Activated effector memory CD4-positive, alpha-beta T cell treated with Interleukin-2 at 50 U/mL for 16 hours (primary cell): ENCODE results near the gene SYNJ2BP.

ENCODE experiments used
- DNase-seq: peaks from one replicate; pipeline ENCODE4 v3.0.0-alpha.2; 2020

SYNJ2BP gene

GRCh38 chr14:70391493-70392391 is 25.1 kb downstream of the SYNJ2BP start:
- DNase-seq = no peak

DNA sequence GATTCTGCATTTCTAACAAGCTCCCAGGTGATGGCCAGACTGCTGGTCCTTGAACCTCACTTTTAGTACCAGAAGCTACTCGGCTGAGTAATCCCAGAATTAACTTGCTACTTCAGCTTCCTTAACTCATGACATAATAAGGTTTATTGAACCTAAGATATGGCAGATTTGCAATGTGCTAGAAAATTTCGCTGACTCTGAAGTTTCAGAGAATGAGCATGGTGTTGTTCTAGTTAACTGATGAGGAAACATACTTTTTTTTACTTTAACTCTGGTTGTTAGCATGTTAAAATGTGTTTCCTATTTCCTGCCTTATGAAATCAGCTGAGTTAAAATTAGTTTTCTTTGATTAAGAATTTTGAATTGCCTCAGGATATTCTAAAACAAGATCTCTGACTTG is 34.4 kb downstream of the SYNJ2BP start:
- DNase-seq = no peak

- no peak for DNase-seq
Observed at GRCh38 chr14:70380824-70381223, 36.1 kb downstream of the SYNJ2BP start.

- DNase-seq = no peak
Observed at GRCh38 chr14:70378696-70379095, 38.2 kb downstream of the SYNJ2BP start.
